SK-MEL-5 (cell line): ENCODE data around the gene CEP63. TPM values are rescaled to one million over a fixed set of nuclear protein-coding genes. Genes with fewer than 3 reads are reported as not detected.

Experiments
- DNase-seq: peaks from one replicate; pipeline ENCODE4 v3.0.0-alpha.2; 2016; ENCODE audit warnings: low read depth, low spot score
- in situ Hi-C: cut with HindIII; loops from 2 replicates; pipeline ENCODE4 v1.10.0; 2016; ENCODE audit warnings: low sequenced_read_pairs, high pct_unique_total_duplicates, low pct_unique_long_range_greater_than_20kb
- total RNA-seq: library from RNA; depleted of rRNA; stranded (reverse); fragments of >200 nt; shearing (Covaris generic); gene quantifications from 2 replicates; pipeline ENCODE4 v1.2.3, GENCODE V29; 2014

The CEP63 gene
- total RNA-seq, 1 experiment from 2014 or later: 32.2 TPM

GRCh38 chr3:134609821-134610431 lies 124.1 kb downstream of the CEP63 start:
- in situ Hi-C loops: no loop called here
- DNase-seq: no peak

GRCh38 chr3:134610432-134611385 lies 124.9 kb downstream of the CEP63 start:
- in situ Hi-C loops: no loop called here
- no peak for DNase-seq

GRCh38 chr3:134611516-134611915 lies 125.7 kb downstream of the CEP63 start:
- DNase-seq: no peak
- in situ Hi-C loops: no loop called here

GRCh38 chr3:134613006-134613520 lies 127.2 kb downstream of the CEP63 start:
- DNase-seq: no peak
- in situ Hi-C loops: no loop called here

- no peak for DNase-seq
- in situ Hi-C loops: no loop called here
These were observed 129.1 kb downstream of the CEP63 start for GRCh38 chr3:134614955-134615354.

GRCh38 chr3:134615743-134616142 lies 129.9 kb downstream of the CEP63 start:
- no peak for DNase-seq
- in situ Hi-C loops: no loop called here

GRCh38 chr3:134617608-134618477 lies 132.0 kb downstream of the CEP63 start:
- in situ Hi-C loops: no loop called here
- DNase-seq: no peak

- in situ Hi-C loops: no loop called here
- DNase-seq: no peak
These were observed 132.8 kb downstream of the CEP63 start for GRCh38 chr3:134618478-134619300.

- DNase-seq: no peak
- in situ Hi-C loops: no loop called here
These were observed 133.4 kb downstream of the CEP63 start for GRCh38 chr3:134619301-134619615.

- in situ Hi-C loops: no loop called here
- DNase-seq: no peak
These were observed 134.1 kb downstream of the CEP63 start for GRCh38 chr3:134619884-134620445.

- no peak for DNase-seq
- in situ Hi-C loops: no loop called here
These were observed 134.7 kb downstream of the CEP63 start for GRCh38 chr3:134620476-134621115.

- in situ Hi-C loops: no loop called here
These were observed 136.0 kb downstream of the CEP63 start for GRCh38 chr3:134621854-134622253.

GRCh38 chr3:134622806-134623365 lies 137.0 kb downstream of the CEP63 start:
- DNase-seq: no peak
- in situ Hi-C loops: no loop called here

More at GRCh38 chr3:134621854-134622253, 136.0 kb downstream of the CEP63 start:
- DNase-seq: no peak

- no peak for DNase-seq
- in situ Hi-C loops: no loop called here
These were observed 137.9 kb downstream of the CEP63 start for GRCh38 chr3:134623615-134624245.
